ENCODE measurements around the gene FILIP1L. TPM values are rescaled to one million over a fixed set of nuclear protein-coding genes. Genes with fewer than 3 reads are reported as not detected.

FILIP1L gene
- 0.07 and 0.30 TPM in 2 replicates for total RNA-seq (2014; rRNA removed; shearing (Covaris generic))

- Histone ChIP-seq H3K27me3 (ENCODE audit: control insufficient read depth, insufficient read depth, low read length) (no peaks in the 10 kb centered on the region), H3K4me3 (ENCODE audit: insufficient read depth, low read depth, low read length) (no peak within 1 kb of the TSS), H3K36me3 (replicated peaks; ENCODE audit: control insufficient read depth, insufficient read depth, low read length) (no peaks in the 10 kb centered on the region)
- no peak for DNase-seq
These were observed at the start of gene FILIP1L for GRCh38 chr3:100114413-100115030. TSS of gene FILIP1L (minus strand) at chr3:100114501.

GRCh38 chr3:100163787-100164186, 49.5 kb upstream of the FILIP1L start:
- Histone ChIP-seq H3K36me3 (replicated peaks; ENCODE audit: control insufficient read depth, insufficient read depth, low read length) (no peaks in the 10 kb centered on the region), H3K27me3 (ENCODE audit: control insufficient read depth, insufficient read depth, low read length) (no peaks in the 10 kb centered on the region), H3K4me3 (ENCODE audit: insufficient read depth, low read depth, low read length) (no peak overlapping the region)
- DNase-seq = no peak

- H3K27me3 ChIP-seq (ENCODE audit: control insufficient read depth, insufficient read depth, low read length) = no peaks in the 10 kb centered on the region
- no peak overlapping the region for H3K4me3 ChIP-seq (ENCODE audit: insufficient read depth, low read depth, low read length)
- no peak for DNase-seq
- H3K36me3 ChIP-seq (replicated peaks; ENCODE audit: control insufficient read depth, insufficient read depth, low read length) = no peaks in the 10 kb centered on the region
These were observed 46.2 kb upstream of the FILIP1L start for GRCh38 chr3:100160521-100160920.

GRCh38 chr3:100159331-100160153, 45.2 kb upstream of the FILIP1L start:
- no peaks in the 10 kb centered on the region for H3K36me3 ChIP-seq (replicated peaks; ENCODE audit: control insufficient read depth, insufficient read depth, low read length)
- no peak for DNase-seq
- no peaks in the 10 kb centered on the region for H3K27me3 ChIP-seq (ENCODE audit: control insufficient read depth, insufficient read depth, low read length)
- H3K4me3 ChIP-seq (ENCODE audit: insufficient read depth, low read depth, low read length) = no peak overlapping the region

GRCh38 chr3:100158918-100159330, 44.6 kb upstream of the FILIP1L start:
- no peaks in the 10 kb centered on the region for H3K27me3 ChIP-seq (ENCODE audit: control insufficient read depth, insufficient read depth, low read length)
- DNase-seq = no peak
- no peak overlapping the region for H3K4me3 ChIP-seq (ENCODE audit: insufficient read depth, low read depth, low read length)
- no peaks in the 10 kb centered on the region for H3K36me3 ChIP-seq (replicated peaks; ENCODE audit: control insufficient read depth, insufficient read depth, low read length)

- Histone ChIP-seq H3K36me3 (replicated peaks; ENCODE audit: control insufficient read depth, insufficient read depth, low read length) (no peaks in the 10 kb centered on the region), H3K4me3 (ENCODE audit: insufficient read depth, low read depth, low read length) (no peak overlapping the region), H3K27me3 (ENCODE audit: control insufficient read depth, insufficient read depth, low read length) (no peaks in the 10 kb centered on the region)
- DNase-seq = no peak
These were observed 43.4 kb upstream of the FILIP1L start for GRCh38 chr3:100157685-100158084.

GRCh38 chr3:100155590-100155989, 41.3 kb upstream of the FILIP1L start:
- Histone ChIP-seq H3K36me3 (replicated peaks; ENCODE audit: control insufficient read depth, insufficient read depth, low read length) (no peaks in the 10 kb centered on the region; the same call in 1 of the 2 replicates), H3K4me3 (ENCODE audit: insufficient read depth, low read depth, low read length) (no peak overlapping the region), H3K27me3 (ENCODE audit: control insufficient read depth, insufficient read depth, low read length) (no peaks in the 10 kb centered on the region)
- DNase-seq = no peak

- Histone ChIP-seq H3K27me3 (ENCODE audit: control insufficient read depth, insufficient read depth, low read length) (no peaks in the 10 kb centered on the region), H3K36me3 (replicated peaks; ENCODE audit: control insufficient read depth, insufficient read depth, low read length) (no peaks in the 10 kb centered on the region; the same call in 1 of the 2 replicates), H3K4me3 (ENCODE audit: insufficient read depth, low read depth, low read length) (no peak overlapping the region)
- DNase-seq = no peak
These were observed 40.8 kb upstream of the FILIP1L start for GRCh38 chr3:100155128-100155527.

- DNase-seq = no peak
- H3K36me3 ChIP-seq (replicated peaks; ENCODE audit: control insufficient read depth, insufficient read depth, low read length) = no peaks in the 10 kb centered on the region; the same call in 1 of the 2 replicates
- no peaks in the 10 kb centered on the region for H3K27me3 ChIP-seq (ENCODE audit: control insufficient read depth, insufficient read depth, low read length)
- H3K4me3 ChIP-seq (ENCODE audit: insufficient read depth, low read depth, low read length) = no peak overlapping the region
These were observed 39.9 kb upstream of the FILIP1L start for GRCh38 chr3:100154171-100154570.

- no peak for DNase-seq
- no peaks in the 10 kb centered on the region for H3K27me3 ChIP-seq (ENCODE audit: control insufficient read depth, insufficient read depth, low read length)
- H3K36me3 ChIP-seq (replicated peaks; ENCODE audit: control insufficient read depth, insufficient read depth, low read length) = no peaks in the 10 kb centered on the region; the same call in 1 of the 2 replicates
- H3K4me3 ChIP-seq (ENCODE audit: insufficient read depth, low read depth, low read length) = no peak overlapping the region
These were observed 36.9 kb upstream of the FILIP1L start for GRCh38 chr3:100151024-100151707.

- H3K27me3 ChIP-seq (ENCODE audit: control insufficient read depth, insufficient read depth, low read length) = no peaks in the 10 kb centered on the region
- no peak overlapping the region for H3K4me3 ChIP-seq (ENCODE audit: insufficient read depth, low read depth, low read length)
- DNase-seq = no peak
- H3K36me3 ChIP-seq (replicated peaks; ENCODE audit: control insufficient read depth, insufficient read depth, low read length) = no peaks in the 10 kb centered on the region; the same call in 1 of the 2 replicates
These were observed 36.2 kb upstream of the FILIP1L start for GRCh38 chr3:100150473-100150872.

- no peaks in the 10 kb centered on the region; the same call in 1 of the 2 replicates for H3K36me3 ChIP-seq (replicated peaks; ENCODE audit: control insufficient read depth, insufficient read depth, low read length)
- no peak for DNase-seq
- H3K4me3 ChIP-seq (ENCODE audit: insufficient read depth, low read depth, low read length) = no peak overlapping the region
- no peaks in the 10 kb centered on the region for H3K27me3 ChIP-seq (ENCODE audit: control insufficient read depth, insufficient read depth, low read length)
These were observed 35.6 kb upstream of the FILIP1L start for GRCh38 chr3:100149713-100150415.

GRCh38 chr3:100149130-100149529, 34.8 kb upstream of the FILIP1L start:
- Histone ChIP-seq H3K36me3 (replicated peaks; ENCODE audit: control insufficient read depth, insufficient read depth, low read length) (no peaks in the 10 kb centered on the region; the same call in 1 of the 2 replicates), H3K27me3 (ENCODE audit: control insufficient read depth, insufficient read depth, low read length) (no peaks in the 10 kb centered on the region), H3K4me3 (ENCODE audit: insufficient read depth, low read depth, low read length) (no peak overlapping the region)
- no peak for DNase-seq

GRCh38 chr3:100144255-100144866, 30.1 kb upstream of the FILIP1L start:
- no peaks in the 10 kb centered on the region for H3K27me3 ChIP-seq (ENCODE audit: control insufficient read depth, insufficient read depth, low read length)

More at GRCh38 chr3:100144255-100144866, 30.1 kb upstream of the FILIP1L start:
- H3K36me3 ChIP-seq (replicated peaks; ENCODE audit: control insufficient read depth, insufficient read depth, low read length) = no peaks in the 10 kb centered on the region
- H3K4me3 ChIP-seq (ENCODE audit: insufficient read depth, low read depth, low read length) = no peak overlapping the region
- DNase-seq = no peak

Data from H7 (cell line).